ENCODE data around the gene OSBPL10. TPM values are rescaled to one million over a fixed set of nuclear protein-coding genes. Genes with fewer than 3 reads are reported as not detected.
A peak's percentile ranks its signal among the peaks of the same experiment; 100 is the strongest.
"Not testable (repeated sequence)": the region's sequence is repeated elsewhere in the genome, so short reads cannot be mapped to it uniquely, and the experiment has no call there.

Gene OSBPL10
- 8.3 and 20.4 TPM in 2 replicates for total RNA-seq (2014; rRNA removed; shearing (Covaris generic))

DNA sequence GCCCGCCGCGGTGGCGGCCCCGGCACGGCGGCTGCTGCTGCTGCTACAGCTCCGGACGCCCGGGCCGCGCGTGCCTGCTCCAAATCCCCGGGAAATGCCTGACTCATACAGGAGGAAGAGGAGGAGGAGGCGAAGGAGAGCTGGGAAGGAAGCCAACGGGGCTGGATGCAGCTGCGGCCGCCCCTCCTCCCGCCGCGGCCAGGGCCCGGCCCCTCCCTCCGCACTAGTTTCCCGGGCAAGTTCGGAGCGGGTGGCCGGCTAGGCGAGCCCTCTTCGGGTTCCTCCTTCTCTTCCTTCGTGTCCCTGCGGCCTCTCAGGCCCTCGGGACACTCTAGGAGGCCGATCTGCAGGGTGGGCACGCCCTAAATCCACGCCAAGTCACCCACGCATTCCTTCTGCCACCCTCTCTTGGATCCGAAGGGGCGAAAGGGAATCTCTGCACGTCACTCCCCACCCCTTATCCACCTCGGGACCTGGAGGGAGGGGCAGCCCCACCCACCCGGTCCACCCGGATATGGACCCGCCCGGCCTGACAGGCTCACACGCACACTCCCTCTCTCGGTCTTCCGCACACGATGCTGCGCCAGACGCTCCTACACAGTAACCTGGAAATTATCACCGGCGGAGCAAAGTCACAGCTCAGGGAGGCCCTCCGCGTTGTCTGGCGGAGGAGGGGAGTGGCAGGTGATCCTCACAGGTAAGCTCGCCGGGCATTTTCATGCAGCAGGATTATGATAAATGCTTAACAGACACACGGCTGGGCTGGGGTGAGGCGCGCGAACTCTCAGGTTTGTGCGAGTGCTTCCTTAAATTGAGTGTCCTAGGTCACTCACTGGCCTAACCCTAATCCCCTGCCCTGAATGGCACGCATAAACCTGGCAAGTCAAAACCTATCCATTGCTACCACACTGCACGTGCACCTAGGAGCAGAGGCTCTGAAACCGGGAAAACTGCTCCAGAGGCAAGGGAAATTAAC, at the start of gene OSBPL10, which contains the start of gene ZNF860:
OSBPL10 (minus strand) TSS at position 57 of the 976 bp plus-strand sequence. CDS start 83 bp downstream, outside the sequence.
ZNF860 (plus strand) TSS at position 545 of the 976 bp plus-strand sequence. CDS start 7,330 bp downstream, outside the sequence.
- peak; percentile 83 for DNase-seq (ENCODE audit: low spot score)

DNA sequence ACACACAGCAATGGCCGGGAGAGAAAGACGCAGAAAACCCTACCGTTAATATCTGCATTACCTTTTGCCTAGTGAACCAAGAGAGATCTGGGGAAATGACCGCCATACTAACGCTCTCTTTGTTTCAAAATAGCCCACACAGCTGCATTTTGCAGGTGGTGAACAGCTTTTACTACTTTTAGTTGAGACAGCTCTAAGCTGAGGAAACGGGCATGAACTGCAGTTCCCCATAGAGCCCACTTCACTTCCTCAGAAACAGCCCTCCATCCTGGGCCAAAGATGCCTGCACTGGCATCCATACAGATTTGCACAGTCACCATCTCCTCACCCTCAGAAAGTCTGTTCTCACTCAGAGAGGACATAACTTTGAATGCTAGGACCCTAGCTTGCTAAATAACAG, 45.5 kb upstream of the OSBPL10 start:
- DNase-seq (ENCODE audit: low spot score), result no peak

DNA sequence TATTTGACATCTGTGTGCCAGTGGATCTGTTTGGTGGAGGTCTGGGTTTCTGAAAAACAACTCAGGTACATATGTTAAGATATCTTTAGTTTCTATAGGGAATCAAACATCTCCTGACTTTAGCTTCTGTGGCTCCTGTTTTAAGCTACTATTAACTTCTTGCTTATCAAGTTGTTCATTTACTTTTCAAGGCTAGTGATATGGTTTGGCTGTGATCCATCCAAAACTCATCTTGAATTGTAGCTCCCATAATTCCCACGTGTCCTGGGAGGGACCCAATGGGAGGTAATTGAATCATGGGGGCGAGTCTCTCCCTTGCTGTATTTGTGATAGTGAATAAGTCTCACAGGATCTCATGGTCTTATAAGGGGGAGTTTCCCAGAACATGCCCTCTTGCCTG, 41.9 kb upstream of the OSBPL10 start:
- DNase-seq (ENCODE audit: low spot score), result no peak

- DNase-seq (ENCODE audit: low spot score), result no peak
Observed at GRCh38 chr3:32021748-32022147, 40.7 kb upstream of the OSBPL10 start.

DNA sequence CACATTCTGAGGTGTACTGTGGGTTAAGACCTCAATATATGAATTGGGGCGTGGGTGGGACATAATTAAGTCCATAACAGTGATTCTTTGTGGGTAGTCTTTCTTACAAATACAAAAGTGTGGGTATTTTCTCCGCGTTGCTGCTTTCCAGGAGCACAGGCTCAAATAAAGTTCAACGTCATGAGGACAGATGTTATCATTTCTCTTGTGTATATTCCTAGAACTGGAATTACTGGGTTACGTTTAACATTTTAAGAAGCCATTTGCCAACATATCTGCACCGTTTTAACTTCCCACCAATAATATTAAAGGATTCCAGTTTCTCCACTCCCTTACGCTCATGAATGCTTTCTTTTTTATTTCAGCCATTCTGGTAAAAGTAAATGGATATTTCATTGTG, 40.1 kb upstream of the OSBPL10 start:
- DNase-seq (ENCODE audit: low spot score), result no peak

DNA sequence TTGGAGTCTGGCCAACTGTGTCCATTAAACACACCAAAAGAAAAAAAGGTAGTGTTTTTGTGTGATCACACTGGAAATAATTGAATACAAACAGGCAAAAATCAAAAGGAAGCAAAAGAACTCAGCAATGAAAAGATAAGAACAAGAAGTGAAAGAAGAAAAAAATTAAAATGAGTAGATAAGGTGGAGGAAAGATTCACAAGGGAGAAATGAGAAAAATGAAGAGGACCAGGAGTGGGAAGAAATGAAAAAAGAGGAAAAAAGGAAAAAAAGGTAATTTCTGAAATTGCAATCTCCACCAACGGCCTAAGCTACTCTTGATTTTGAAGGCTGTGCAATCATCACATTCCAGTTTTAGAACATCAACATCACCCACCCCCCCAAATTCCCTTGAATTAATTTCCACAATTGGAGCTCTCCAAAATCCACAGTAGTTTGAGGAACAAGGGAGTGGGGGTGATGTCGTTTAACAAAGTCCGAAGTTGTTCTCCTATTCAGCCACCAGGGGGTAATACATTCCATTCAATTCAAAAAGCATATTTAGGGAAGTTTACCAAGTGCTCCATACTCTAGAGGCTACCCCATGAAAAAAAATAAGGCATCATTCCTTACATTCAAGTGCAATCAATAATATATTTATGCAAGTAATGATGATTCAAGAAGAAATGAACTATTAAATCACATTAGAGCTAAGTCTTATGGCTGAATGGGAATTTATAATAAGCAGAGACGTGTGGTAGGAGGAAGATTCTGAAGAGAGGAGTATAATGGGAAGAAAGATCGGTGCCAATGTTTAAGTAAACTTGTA, 37.9 kb upstream of the OSBPL10 start:
- peak; percentile 30 for DNase-seq (ENCODE audit: low spot score)

GRCh38 chr3:32017286-32017685, 36.2 kb upstream of the OSBPL10 start:
- DNase-seq (ENCODE audit: low spot score), result no peak

GRCh38 chr3:32015638-32016037, 34.6 kb upstream of the OSBPL10 start:
- not testable (repeated sequence) for DNase-seq (ENCODE audit: low spot score)

DNA sequence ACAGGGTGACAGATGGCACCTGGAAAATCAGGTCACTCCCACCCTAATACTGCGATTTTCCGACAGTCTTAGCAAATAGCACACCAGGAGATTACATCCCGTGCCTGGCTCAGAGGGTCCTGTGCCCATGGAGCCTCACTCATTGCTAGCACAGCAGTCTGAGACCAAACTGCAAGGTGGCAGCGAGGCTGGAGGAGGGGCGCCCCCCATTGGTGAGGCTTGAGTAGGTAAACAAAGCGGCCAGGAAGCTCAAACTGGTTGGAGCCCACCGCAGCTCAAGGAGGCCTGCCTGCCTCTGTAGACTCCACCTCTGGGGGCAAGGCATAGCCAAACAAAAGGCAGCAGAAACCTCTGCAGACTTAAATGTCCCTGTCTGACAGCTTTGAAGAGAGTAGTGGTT, 29.6 kb upstream of the OSBPL10 start:
- DNase-seq (ENCODE audit: low spot score), result not testable (repeated sequence)

DNA sequence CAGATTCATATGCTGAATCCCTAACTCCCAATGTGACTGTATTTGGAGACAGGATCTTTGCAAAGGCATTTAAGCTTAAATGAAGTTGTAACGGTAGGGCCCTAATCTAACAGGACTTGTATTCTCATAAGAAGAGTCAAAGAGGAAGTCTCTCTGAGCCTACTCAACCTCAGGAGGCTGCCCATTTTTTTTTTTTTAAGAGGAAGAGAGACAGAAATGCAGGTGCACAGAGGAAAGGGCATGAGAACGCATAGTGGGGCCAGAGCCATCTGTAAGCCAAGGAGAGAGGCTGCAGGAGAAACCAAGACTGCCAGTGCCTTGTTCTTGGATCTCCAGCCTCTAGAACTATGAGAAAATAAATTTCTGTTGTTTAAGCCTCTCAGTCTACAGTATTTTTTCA, 28.9 kb upstream of the OSBPL10 start:
- no peak for DNase-seq (ENCODE audit: low spot score)

DNA sequence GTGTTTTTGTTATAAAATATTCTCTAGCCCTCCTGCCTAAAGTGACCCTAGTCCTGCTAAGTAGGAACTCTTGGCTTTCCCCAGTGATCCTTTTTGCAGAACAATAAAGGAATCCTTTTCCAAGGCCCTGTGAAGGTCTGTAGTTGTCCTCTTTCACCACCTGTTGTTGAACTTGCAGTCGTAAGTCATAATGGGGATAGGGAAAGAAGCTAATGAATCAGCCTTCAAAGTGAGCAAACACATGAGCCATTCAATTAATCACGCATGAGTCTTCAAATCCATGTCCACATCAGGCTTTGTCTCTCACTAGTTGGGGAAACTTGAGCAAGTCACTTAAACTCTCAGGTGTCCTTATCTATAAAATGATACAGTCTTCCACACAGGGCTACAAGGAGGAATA, 28.0 kb upstream of the OSBPL10 start:
- no peak for DNase-seq (ENCODE audit: low spot score)

DNA sequence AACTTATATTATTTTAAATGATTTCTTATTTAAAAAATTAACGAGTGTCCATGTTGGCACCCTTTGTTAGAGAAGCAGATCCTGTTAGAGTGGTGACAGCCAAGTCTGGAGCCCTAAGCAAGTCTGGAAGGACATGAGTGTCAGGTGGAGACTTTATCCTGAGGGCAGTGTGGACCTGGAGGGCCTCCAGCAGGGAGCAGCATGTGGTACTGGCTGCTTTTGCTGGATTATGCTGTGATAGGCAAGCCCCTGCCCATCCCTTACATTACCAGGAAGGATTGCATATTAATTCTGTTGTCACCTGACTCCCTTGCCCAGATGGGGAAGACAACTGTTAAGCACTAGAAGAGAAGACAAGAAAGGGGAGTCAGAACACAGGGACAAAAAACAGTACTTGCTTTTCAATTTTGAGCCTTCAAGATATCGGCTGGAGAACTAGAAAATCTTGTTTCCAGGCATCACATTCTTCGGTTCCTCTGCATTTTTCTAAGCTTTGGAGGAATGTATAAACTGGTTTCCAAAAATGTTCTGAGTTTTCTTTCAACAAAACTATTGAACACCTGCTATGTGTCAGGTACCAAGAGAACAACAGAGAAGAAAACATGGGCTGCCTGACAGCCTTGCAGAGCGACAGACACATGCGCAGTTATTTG, 23.2 kb upstream of the OSBPL10 start:
- no peak for DNase-seq (ENCODE audit: low spot score)

DNA sequence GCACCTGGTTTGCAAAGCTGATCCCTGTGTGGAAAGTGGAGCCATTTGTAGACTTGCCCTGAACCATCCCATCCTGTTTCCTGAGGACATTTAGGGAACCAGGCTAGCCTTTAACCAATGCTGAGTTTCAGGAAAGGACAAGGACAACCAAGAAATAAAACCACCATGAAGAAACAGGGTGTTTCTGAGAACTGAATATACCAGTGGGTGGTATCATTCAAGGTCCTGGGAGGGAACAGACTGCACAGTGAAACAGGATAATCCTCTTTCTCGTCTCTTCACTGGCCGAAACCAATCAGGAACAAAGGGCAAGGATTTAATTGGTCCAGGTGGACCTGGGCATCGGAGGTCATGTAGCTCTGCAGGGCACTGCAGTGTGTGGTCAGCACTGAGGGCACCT, 22.3 kb upstream of the OSBPL10 start:
- DNase-seq (ENCODE audit: low spot score), result no peak

DNA sequence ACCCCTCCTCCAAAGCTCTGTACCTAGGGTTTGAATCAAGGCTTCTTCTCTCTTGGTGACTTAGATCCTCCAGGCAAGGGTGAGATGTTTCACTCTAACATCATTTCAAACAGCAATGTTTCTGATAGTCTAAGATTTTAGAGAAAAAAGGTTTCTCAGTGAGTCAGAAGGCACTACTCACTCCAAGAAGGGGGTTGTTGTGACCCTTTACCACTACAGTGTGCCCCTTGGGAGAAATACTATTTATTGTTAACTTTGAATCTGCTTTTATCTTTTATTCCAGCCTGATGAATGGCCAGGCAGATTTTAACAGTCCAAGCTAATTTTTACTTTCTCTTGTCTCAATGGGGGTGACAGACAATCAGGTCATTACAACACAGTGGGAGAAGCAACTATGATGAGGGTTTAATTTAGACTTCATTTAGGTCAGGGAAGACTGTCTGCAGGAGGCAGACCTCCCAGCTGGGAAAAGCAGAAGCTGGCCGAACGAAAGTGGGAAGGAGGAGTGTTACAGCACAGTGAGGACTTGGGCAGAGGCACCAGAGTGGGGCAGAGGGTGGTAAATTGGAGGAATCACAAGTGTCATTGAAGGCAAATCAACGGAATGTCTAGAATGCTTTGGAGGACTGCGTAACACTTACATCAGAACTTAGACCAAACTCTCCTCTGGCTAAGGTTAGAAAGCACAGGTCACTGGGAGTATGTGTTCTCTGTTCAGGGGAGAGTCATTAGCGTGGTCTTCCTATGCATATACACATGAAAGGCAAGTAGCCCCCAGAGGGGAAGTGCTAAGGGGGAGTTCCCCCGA, 21.7 kb upstream of the OSBPL10 start:
- no peak for DNase-seq (ENCODE audit: low spot score)

GRCh38 chr3:32000877-32001276, 19.8 kb upstream of the OSBPL10 start:
- DNase-seq (ENCODE audit: low spot score), result no peak

- DNase-seq (ENCODE audit: low spot score), result no peak
Observed at GRCh38 chr3:31999907-32000439, 18.9 kb upstream of the OSBPL10 start.

DNA sequence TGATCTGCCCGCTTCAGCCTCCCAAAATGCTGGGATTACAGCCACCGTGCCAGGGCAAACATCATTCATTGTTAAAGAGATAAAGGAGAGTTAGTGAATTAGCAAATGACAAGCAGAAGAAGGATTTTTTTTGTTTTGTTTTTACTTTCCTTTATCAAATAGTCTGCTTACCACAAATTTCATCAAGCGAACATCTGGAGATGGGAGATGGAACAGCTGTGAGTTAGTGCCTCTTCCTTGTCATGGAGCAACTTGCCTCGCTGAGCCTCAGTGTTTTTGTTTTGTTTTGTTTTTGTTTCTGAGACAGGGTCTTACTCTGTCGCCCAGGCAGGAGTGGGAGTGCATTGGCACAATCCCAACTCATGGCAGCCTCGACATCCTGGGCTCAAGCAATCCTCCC, 16.4 kb upstream of the OSBPL10 start:
- DNase-seq (ENCODE audit: low spot score), result no peak

- no peak for DNase-seq (ENCODE audit: low spot score)
Observed at GRCh38 chr3:31996195-31996594, 15.1 kb upstream of the OSBPL10 start.

GRCh38 chr3:31995026-31995425, 14.0 kb upstream of the OSBPL10 start:
- DNase-seq (ENCODE audit: low spot score), result not testable (repeated sequence)

DNA sequence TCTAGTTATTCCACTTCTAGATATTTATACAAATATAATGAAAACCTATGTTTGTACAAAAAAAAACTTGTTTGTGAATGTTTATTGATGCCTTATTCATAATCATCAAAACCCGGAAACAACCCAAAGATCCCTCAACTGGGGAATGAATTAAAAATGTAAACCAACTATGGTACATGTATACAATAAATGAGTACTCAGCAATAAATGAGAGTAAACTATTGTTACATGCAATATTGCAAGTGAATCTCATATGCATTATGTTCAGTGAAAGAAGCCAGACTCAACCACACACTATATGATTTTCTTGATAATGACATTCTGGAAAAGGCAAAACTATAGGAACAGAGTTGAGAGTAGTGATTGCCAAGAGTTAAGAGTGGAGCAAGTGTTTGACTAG, 12.8 kb upstream of the OSBPL10 start:
- no peak for DNase-seq (ENCODE audit: low spot score)

DNA sequence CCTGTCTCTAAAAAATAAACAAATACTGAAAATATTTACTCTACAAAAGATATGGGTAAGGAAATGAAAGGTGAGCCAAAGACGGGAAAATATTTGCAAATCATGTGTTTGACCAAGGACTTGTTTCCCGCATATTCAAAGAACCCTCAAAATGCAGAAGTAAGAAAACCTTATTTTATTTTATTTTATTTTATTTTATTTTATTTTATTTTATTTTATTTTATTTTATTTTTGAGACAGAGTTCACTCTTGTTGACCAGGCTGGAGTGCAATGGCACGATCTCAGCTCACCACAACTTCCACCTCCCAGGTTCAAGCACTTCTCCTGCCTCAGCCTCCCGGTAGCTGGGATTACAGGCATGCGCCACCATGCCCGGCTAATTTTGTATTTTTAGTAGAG, 11.9 kb upstream of the OSBPL10 start:
- DNase-seq (ENCODE audit: low spot score), result not testable (repeated sequence)

All from H4 (cell line).